H1 (cell line): Measurements from ENCODE around the gene FOXO6. TPM values are rescaled to one million over a fixed set of nuclear protein-coding genes. Genes with fewer than 3 reads are reported as not detected.
A peak's percentile ranks its signal among the peaks of the same experiment; 100 is the strongest.

Experiments
- CTCF ChIA-PET: fragments of 300-600 bp; sonication (Branson Sonifier 250); formaldehyde crosslinking; loops from one replicate; lab custom pipeline; 2021; ENCODE audit not compliant: partially characterized antibody; lab: Charles Lee
- POLR2A ChIA-PET: fragments of 300-600 bp; sonication (Branson Sonifier 250); formaldehyde crosslinking; loops from one replicate; lab custom pipeline; 2021; ENCODE audit warnings: inconsistent platforms; ENCODE audit not compliant: partially characterized antibody; lab: Charles Lee
- DNase-seq, 2 experiments: peaks; one replicate each; pipeline versions ENCODE4 v3.0.0 to v3.0.0-alpha.2; 2010 to 2022; ENCODE audit warnings: low spot score in 2 of 2, low read depth in 1 of 2, mixed read lengths in 1 of 2
- FAIRE-seq: peaks from 2 replicates; lab custom pipeline; 2011; peaks lifted over from hg19 to GRCh38; lab: Jason Lieb, UNC
- H2AFZ ChIP-seq: 2 replicates; pipeline ENCODE4 v1.8.1; 2012; ENCODE audit warnings: low read length, inconsistent platforms
- H2AK5ac ChIP-seq: 2 replicates; pipeline ENCODE4 v1.6.1; 2013; ENCODE audit warnings: low read depth, low read length
- H2BK120ac ChIP-seq: replicated peaks from 2 replicates; pipeline ENCODE3; 2013; ENCODE audit warnings: low read depth, low read length, inconsistent platforms
- H2BK12ac ChIP-seq: 2 replicates; pipeline ENCODE4 v1.6.1; 2013; ENCODE audit warnings: low read depth, low read length
- H2BK15ac ChIP-seq: 2 replicates; pipeline ENCODE4 v1.6.1; 2013; ENCODE audit warnings: low read length
- H2BK20ac ChIP-seq: 2 replicates; pipeline ENCODE4 v1.6.1; 2013; ENCODE audit warnings: low read length
- H2BK5ac ChIP-seq: 2 replicates; pipeline ENCODE4 v1.6.1; 2013; ENCODE audit warnings: low read depth, low read length
- H3K14ac ChIP-seq: 2 replicates; pipeline ENCODE4 v1.6.1; 2013; ENCODE audit warnings: inconsistent platforms; ENCODE audit not compliant: insufficient read length
- H3K18ac ChIP-seq: 2 replicates; pipeline ENCODE4 v1.6.1; 2013; ENCODE audit warnings: low read length; ENCODE audit errors: extremely low read depth
- H3K23ac ChIP-seq: 2 replicates; pipeline ENCODE4 v1.6.1; 2013; ENCODE audit warnings: inconsistent platforms; ENCODE audit not compliant: insufficient read length
- H3K23me2 ChIP-seq: 2 replicates; pipeline ENCODE4 v1.6.1; 2013; ENCODE audit warnings: low read depth, low read length
- H3K27ac ChIP-seq: 2 replicates; pipeline ENCODE4 v1.6.1; 2011; ENCODE audit warnings: low read depth, low read length, inconsistent platforms
- H3K27me3 ChIP-seq, 4 experiments: replicated peaks in 1 of 4; 1 replicate in 1 of 4; 2 replicates in 3 of 4; pipeline versions ENCODE4 v1.6.1 to v1.8.1; 2011 to 2013; ENCODE audit warnings: low read length in 3 of 4, mild to moderate bottlenecking in 3 of 4, inconsistent platforms in 2 of 4, mixed read lengths in 2 of 4, moderate library complexity in 1 of 4; ENCODE audit not compliant: control insufficient read depth in 3 of 4, insufficient read depth in 3 of 4; ENCODE audit errors: extremely low read depth in 1 of 4
- H3K36me3 ChIP-seq, 4 experiments: 2 replicates each; pipeline versions ENCODE4 v1.6.1 to v1.8.1; 2011 to 2013; ENCODE audit warnings: mild to moderate bottlenecking in 4 of 4, low read length in 3 of 4, moderate library complexity in 2 of 4, control low read depth in 1 of 4, inconsistent platforms in 1 of 4; ENCODE audit not compliant: insufficient read depth in 4 of 4, control insufficient read depth in 2 of 4
- H3K4ac ChIP-seq: replicated peaks from 2 replicates; pipeline ENCODE3; 2013; ENCODE audit warnings: low read length, low read depth, mixed read lengths, inconsistent platforms; ENCODE audit not compliant: insufficient read length
- H3K4me1 ChIP-seq, 4 experiments: replicated peaks in 1 of 4; 1 replicate in 1 of 4; 2 replicates in 3 of 4; pipeline versions ENCODE4 v1.6.1 to v1.8.1; 2011 to 2013; ENCODE audit warnings: low read length in 3 of 4, inconsistent platforms in 2 of 4, mixed read lengths in 1 of 4; ENCODE audit not compliant: insufficient read depth in 4 of 4, control insufficient read depth in 3 of 4
- H3K4me2 ChIP-seq, 2 experiments: 2 replicates each; pipeline versions ENCODE4 v1.6.1 to v1.8.1; 2011 to 2013; ENCODE audit warnings: low read depth in 2 of 2, low read length in 2 of 2, control low read depth in 1 of 2, inconsistent platforms in 1 of 2, mild to moderate bottlenecking in 1 of 2; ENCODE audit not compliant: insufficient read depth in 1 of 2
- H3K4me3 ChIP-seq, 4 experiments: fragments of 200-600, 300-600 bp in 1 of 4; sonication (generic), shearing (Covaris generic), sonication (Bioruptor Twin) in 1 of 4; 2 replicates each; pipeline versions ENCODE4 v1.5.1 to v1.8.1; 2011 to 2016; ENCODE audit warnings: low read length in 4 of 4, low read depth in 3 of 4, control low read depth in 2 of 4, inconsistent platforms in 2 of 4, mild to moderate bottlenecking in 2 of 4, mixed read lengths in 1 of 4, moderate library complexity in 1 of 4; ENCODE audit not compliant: insufficient read depth in 2 of 4; ENCODE audit errors: extremely low read depth in 1 of 4
- H3K56ac ChIP-seq: replicated peaks from 2 replicates; pipeline ENCODE3; 2013; ENCODE audit warnings: low read depth, mild to moderate bottlenecking, mixed read lengths, low read length, inconsistent platforms; ENCODE audit not compliant: insufficient read length
- H3K79me1 ChIP-seq: 2 replicates; pipeline ENCODE4 v1.6.1; 2013; ENCODE audit warnings: low read depth, low read length, control low read depth
- H3K79me2 ChIP-seq, 2 experiments: 2 replicates each; pipeline versions ENCODE4 v1.6.1 to v1.8.1; 2012 to 2013; ENCODE audit warnings: low read length in 2 of 2, mild to moderate bottlenecking in 2 of 2, inconsistent platforms in 1 of 2; ENCODE audit not compliant: insufficient read depth in 2 of 2, control insufficient read depth in 1 of 2
- H3K9ac ChIP-seq, 4 experiments: replicated peaks in 1 of 4; 1 replicate in 1 of 4; 2 replicates in 3 of 4; pipeline versions ENCODE4 v1.6.1 to v1.8.1; 2011 to 2013; ENCODE audit warnings: low read depth in 3 of 4, low read length in 3 of 4, control low read depth in 2 of 4, mild to moderate bottlenecking in 2 of 4, moderate library complexity in 2 of 4, inconsistent platforms in 1 of 4; ENCODE audit errors: extremely low read depth in 1 of 4
- H3K9me3 ChIP-seq, 2 experiments: 2 replicates each; pipeline versions ENCODE4 v1.6.1 to v1.8.1; 2012 to 2013; ENCODE audit warnings: mild to moderate bottlenecking in 2 of 2, moderate library complexity in 2 of 2, control low read depth in 1 of 2, inconsistent platforms in 1 of 2, low read depth in 1 of 2, low read length in 1 of 2, mixed read lengths in 1 of 2; ENCODE audit not compliant: insufficient read depth in 2 of 2
- H4K20me1 ChIP-seq, 2 experiments: replicated peaks in 1 of 2; 2 replicates each; pipeline versions ENCODE3 to v1.8.1; 2011 to 2013; ENCODE audit warnings: inconsistent platforms in 2 of 2, low read length in 2 of 2, mild to moderate bottlenecking in 1 of 2; ENCODE audit not compliant: insufficient read depth in 2 of 2, control insufficient read depth in 1 of 2
- H4K5ac ChIP-seq: 2 replicates; pipeline ENCODE4 v1.6.1; 2013; ENCODE audit warnings: low read length, low read depth, mixed read lengths, inconsistent platforms; ENCODE audit not compliant: insufficient read length
- H4K8ac ChIP-seq: 2 replicates; pipeline ENCODE4 v1.8.0; 2013; ENCODE audit warnings: mild to moderate bottlenecking, moderate library complexity, low read length, inconsistent platforms; ENCODE audit not compliant: insufficient read depth; ENCODE audit errors: extremely low read depth
- H4K91ac ChIP-seq: replicated peaks from 2 replicates; pipeline ENCODE3; 2013; ENCODE audit warnings: low read length, mixed read lengths, inconsistent platforms; ENCODE audit not compliant: insufficient read length
- ATF2 ChIP-seq: IDR thresholded peaks from 2 replicates; pipeline ENCODE4 v1.6.1; 2012; ENCODE audit warnings: low read length, inconsistent platforms
- FOSL1 ChIP-seq: IDR thresholded peaks from 2 replicates; pipeline ENCODE4 v1.6.1; 2011; ENCODE audit warnings: mild to moderate bottlenecking, low read depth, low read length, moderate library complexity; ENCODE audit not compliant: insufficient read depth
- HDAC2 ChIP-seq, 2 experiments: fragments of 300-600 bp in 1 of 2; sonication (generic) in 1 of 2; IDR thresholded peaks; 2 replicates each; pipeline ENCODE4 v1.6.1; 2011 to 2012; ENCODE audit warnings: low read depth in 2 of 2, low read length in 2 of 2, mild to moderate bottlenecking in 2 of 2, moderate library complexity in 2 of 2, borderline replicate concordance in 1 of 2, inconsistent platforms in 1 of 2
- RXRA ChIP-seq: IDR thresholded peaks from 2 replicates; pipeline ENCODE4 v1.6.1; 2011; ENCODE audit warnings: low read depth, mild to moderate bottlenecking, low read length, moderate library complexity; ENCODE audit not compliant: insufficient read depth
- SIN3A ChIP-seq, 2 experiments: IDR thresholded peaks in 1 of 2; conservative IDR thresholded peaks in 1 of 2; 2 replicates each; pipeline ENCODE4 v1.6.1; 2011 to 2012; ENCODE audit warnings: low read length in 2 of 2, improper control_type of control experiment in 1 of 2, low read depth in 1 of 2, mild to moderate bottlenecking in 1 of 2
- SIRT6 ChIP-seq: IDR thresholded peaks from one replicate; pipeline ENCODE4 v1.7.1; 2012; ENCODE audit warnings: low read length, inconsistent platforms
- SIX5 ChIP-seq: IDR thresholded peaks from 2 replicates; pipeline ENCODE4 v1.6.1; 2011; ENCODE audit warnings: mild to moderate bottlenecking, low read depth, low read length
- TAF7 ChIP-seq: optimal IDR thresholded peaks from 2 replicates; pipeline ENCODE3; 2011; ENCODE audit warnings: low read depth, mild to moderate bottlenecking, inconsistent platforms, low read length, moderate library complexity, borderline replicate concordance
- WGBS, 2 experiments: shearing (Covaris generic) in 1 of 2; methylation state at CpG; one replicate each; pipeline versions ENCODE4 v1.1.6 to v1.1.7; 2013 to 2015; ENCODE audit warnings: low lambda C conversion rate in 2 of 2, mixed read lengths in 2 of 2, inconsistent platforms in 1 of 2, low coverage in 1 of 2, missing lambda C conversion rate in 1 of 2; ENCODE audit not compliant: insufficient replicate concordance in 2 of 2, insufficient coverage in 1 of 2, insufficient read length in 1 of 2; ENCODE audit errors: extremely low coverage in 1 of 2, missing lambda C conversion rate in 1 of 2; 5-methylcytosine and 5-hydroxymethylcytosine counted together
- polyA plus RNA-seq, 7 experiments: library from polyadenylated mRNA; depleted of rRNA in 3 of 7; stranded (reverse) in 5 of 7; unstranded in 2 of 7; fragments of >200 nt in 5 of 7; fragments of 200-250 nt in 2 of 7; gene quantifications; 1 replicate in 5 of 7; 2 replicates in 1 of 7; 4 replicates in 1 of 7; pipeline versions ENCODE4 v1.2.1 to v1.2.3, GENCODE V29; 2011 to 2013; ENCODE audit warnings: missing spikeins in 2 of 7, mixed read lengths in 2 of 7
- total RNA-seq: library from RNA; stranded (reverse); fragmentation: NEBNext Ultra II Directional; extraction: Animal tissue kit (Norgen Biotek cat#: 25700); gene quantifications from 2 replicates; pipeline ENCODE4 v1.2.1, GENCODE V29; 2021

The FOXO6 gene
- total and polyA plus RNA-seq, 2 of the 8 experiments (the other 6 are each of a cell fraction or from before 2014, with no cell fraction given) = 0.59 to 3.0 TPM

- peaks cover 5 to 11% of the 10 kb centered on the region in 2 experiments for H4K20me1 ChIP-seq
- no peak overlapping the region; the same call in 1 of the 2 replicates for H2AK5ac ChIP-seq
- H3K27ac ChIP-seq = no peak overlapping the region
- H3K23me2 ChIP-seq = peaks cover 14% of the 10 kb centered on the region
- peak overlapping the region; percentile 48; the same call in 1 of the 2 replicates for H2BK5ac ChIP-seq
- peak overlapping the region; percentile 82 for H2BK12ac ChIP-seq
- CTCF ChIA-PET = interaction anchor here (0.6 to 11.6 kb wide), 27 partner anchors 11 to 116 kb away, joined by 3 to 173 read pairs (median 5); no protein-coding TSS in a partner anchor
- 0 out of 2 replicates have a peak overlapping the region, but pooled peaks have one; percentile 16 for H2BK15ac ChIP-seq
- no peaks in the 10 kb centered on the region for H3K79me2 ChIP-seq
- no peak overlapping the region for H3K14ac ChIP-seq
- no peaks in the 10 kb centered on the region for H3K79me1 ChIP-seq
- H3K23ac ChIP-seq = no peak overlapping the region
- no peaks in the 10 kb centered on the region for H3K9me3 ChIP-seq
- H3K56ac ChIP-seq = no peak overlapping the region
- H2AFZ ChIP-seq = no peak overlapping the region
- no peak overlapping the region for H3K18ac ChIP-seq
- POLR2A ChIA-PET = interaction anchor here (0.9 to 2.1 kb wide), 7 partner anchors 8 to 64 kb away, joined by 3 to 5 read pairs (median 3); no protein-coding TSS in a partner anchor
- DNase-seq (peak in 1 of 2 experiments; percentile 37), FAIRE-seq (no peak)
- H4K5ac ChIP-seq = no peak overlapping the region
- H3K4ac ChIP-seq = no peak overlapping the region
- H2BK20ac ChIP-seq = peak overlapping the region; percentile 98
- no peak overlapping the region for H4K8ac ChIP-seq
- peak overlapping the region in 1 of 4 experiments; percentile 36; a peak in 1 of 7 replicates for H3K9ac ChIP-seq
- 87% methylated on average over 10 of the region's 10 CpGs; no CpG with 5 or more reads in 1 of the 2 experiments for WGBS, 2 experiments
- H4K91ac ChIP-seq = no peak overlapping the region
- H3K4me1 ChIP-seq = peaks cover 3 to 46% (median 30%) of the 10 kb centered on the region in 4 experiments
- peak overlapping the region in 1 of 2 experiments; percentile 72; a peak in 1 of 4 replicates for H3K4me2 ChIP-seq
- H2BK120ac ChIP-seq = no peak overlapping the region
- no peaks in the 10 kb centered on the region for H3K36me3 ChIP-seq
- H3K27me3 ChIP-seq = peaks cover 21 to 33% (median 29%) of the 10 kb centered on the region in 4 experiments
- H3K4me3 ChIP-seq = no peak overlapping the region; a peak in 1 of 8 replicates
- no peak for TF ChIP-seq SIX5
- no peak for TF ChIP-seq RXRA
- TF ChIP-seq SIN3A (conservative IDR thresholded peaks at IDR 0.05 in 1 of 2, IDR thresholded peaks at IDR 0.05 in 1 of 2; ENCODE audit: low read depth in 1 of 2, low read length in 2 of 2) = no peak
- TF ChIP-seq HDAC2 (IDR thresholded peaks at IDR 0.05; ENCODE audit: borderline replicate concordance in 1 of 2, low read depth in 2 of 2, low read length in 2 of 2) = no peak
- no peak for TF ChIP-seq ATF2
- no peak for TF ChIP-seq TAF7
- no peak for TF ChIP-seq SIRT6
- TF ChIP-seq FOSL1 = no peak
These were observed 1.8 kb upstream of the FOXO6 start for GRCh38 chr1:41359211-41360073.
